Upper lobe of left lung (tissue), 4 donors: Measurements from ENCODE around the gene OR2T2.
"Not testable (repeated sequence)": the region's sequence is repeated elsewhere in the genome, so short reads cannot be mapped to it uniquely, and the experiment has no call there.

Source experiments
- CTCF ChIP-seq, 6 experiments: fragments of 450-650 bp in 4 of 6; fragments of 200-600 bp in 2 of 6; sonication (generic) in 2 of 6; IDR thresholded peaks; one replicate each; pipeline ENCODE4 v1.5.1; 2016 to 2019; ENCODE audit warnings: antibody characterized with exemption in 6 of 6
- EP300 ChIP-seq, 4 donors: sonication (generic); formaldehyde crosslinking; IDR thresholded peaks; one replicate each; pipeline ENCODE4 v1.5.1; 2017; ENCODE audit warnings: antibody characterized with exemption in 4 of 4, control low read depth in 2 of 4
- POLR2A ChIP-seq, 4 donors: fragments of 450-650 bp; IDR thresholded peaks; one replicate each; pipeline ENCODE4 v1.5.1; 2016 to 2017; ENCODE audit warnings: antibody characterized with exemption in 4 of 4, mild to moderate bottlenecking in 2 of 4
- POLR2AphosphoS5 ChIP-seq, 2 donors: sonication (generic); formaldehyde crosslinking; IDR thresholded peaks; one replicate each; pipeline ENCODE4 v1.5.1; 2017; ENCODE audit warnings: antibody characterized with exemption in 2 of 2

- not testable (repeated sequence) for TF ChIP-seq CTCF, POLR2AphosphoS5, POLR2A, EP300 (IDR thresholded peaks at IDR 0.05)
These were observed 30.2 kb downstream of the OR2T2 start for GRCh38 chr1:248475660-248476059.
